CD4-positive, alpha-beta T cell treated with Interleukin-17A for 4 hours (primary cell): ENCODE measurements around the gene HOXA4.

Experiments
- DNase-seq: peaks from one replicate; pipeline ENCODE4 v3.0.0-alpha.2; 2020; ENCODE audit warnings: mixed read lengths

The HOXA4 gene

GRCh38 chr7:27131390-27131819 lies 848 bp upstream of the HOXA4 start:
- DNase-seq, result no peak

- DNase-seq, result peak; percentile 30
Observed at GRCh38 chr7:27129729-27130539, 623 bp downstream of the HOXA4 start.

GRCh38 chr7:27128776-27129728 lies 1.5 kb downstream of the HOXA4 start:
- no peak for DNase-seq

GRCh38 chr7:27128034-27128433 lies 2.5 kb downstream of the HOXA4 start:
- no peak for DNase-seq

GRCh38 chr7:27126596-27127327 lies 3.8 kb downstream of the HOXA4 start:
- DNase-seq, result no peak

GRCh38 chr7:27125986-27126394 lies 4.6 kb downstream of the HOXA4 start:
- no peak for DNase-seq

GRCh38 chr7:27124902-27125689 lies 5.5 kb downstream of the HOXA4 start:
- DNase-seq, result no peak

GRCh38 chr7:27124096-27124901 lies 6.3 kb downstream of the HOXA4 start:
- no peak for DNase-seq

- no peak for DNase-seq
Observed at GRCh38 chr7:27123477-27124053, 7.0 kb downstream of the HOXA4 start.

- DNase-seq, result no peak
Observed at GRCh38 chr7:27123007-27123476, 7.5 kb downstream of the HOXA4 start.

GRCh38 chr7:27122077-27122910 lies 8.3 kb downstream of the HOXA4 start:
- no peak for DNase-seq

GRCh38 chr7:27121684-27122076 lies 8.9 kb downstream of the HOXA4 start:
- no peak for DNase-seq

GRCh38 chr7:27119412-27119911 lies 11.1 kb downstream of the HOXA4 start:
- DNase-seq, result no peak

- no peak for DNase-seq
Observed at GRCh38 chr7:27118580-27118979, 12.0 kb downstream of the HOXA4 start.

GRCh38 chr7:27117887-27118491 lies 12.6 kb downstream of the HOXA4 start:
- no peak for DNase-seq

- DNase-seq, result no peak
Observed at GRCh38 chr7:27116962-27117886, 13.3 kb downstream of the HOXA4 start.

- DNase-seq, result no peak
Observed at GRCh38 chr7:27116031-27116961, 14.3 kb downstream of the HOXA4 start.
